Naive B cell (primary cell): ENCODE measurements around the gene PPP1R9A. TPM values are rescaled to one million over a fixed set of nuclear protein-coding genes. Genes with fewer than 3 reads are reported as not detected.

Source experiments
- ATAC-seq, 2 donors: fragments of 150-1000 bp; cut with Tn5 transposase; 2 replicates each; pipeline ENCODE4 v1.10.0; 2021; ENCODE audit warnings: low read depth in 2 of 2, mild to moderate bottlenecking in 2 of 2, moderate library complexity in 2 of 2
- DNase-seq: peaks from one replicate; pipeline ENCODE4 v3.0.0; 2022
- H3K27ac Mint-ChIP-seq, 6 donors: one replicate each; pipeline ENCODE4 v1.8.0; 2020 to 2022; ENCODE audit warnings: mild to moderate bottlenecking in 6 of 6, mixed read lengths in 6 of 6, moderate library complexity in 5 of 6, inconsistent platforms in 2 of 6
- H3K27me3 Mint-ChIP-seq, 3 donors: one replicate each; pipeline ENCODE4 v1.8.0; 2021 to 2022; ENCODE audit warnings: mixed read lengths in 3 of 3, mild to moderate bottlenecking in 1 of 3
- H3K36me3 Mint-ChIP-seq, 2 donors: one replicate each; pipeline ENCODE4 v1.8.0; 2020 to 2022; ENCODE audit warnings: mixed read lengths in 2 of 2, inconsistent platforms in 1 of 2, mild to moderate bottlenecking in 1 of 2
- H3K4me1 Mint-ChIP-seq, 3 donors: one replicate each; pipeline ENCODE4 v1.8.0; 2020 to 2022; ENCODE audit warnings: mixed read lengths in 3 of 3, inconsistent platforms in 1 of 3, mild to moderate bottlenecking in 1 of 3, moderate library complexity in 1 of 3
- H3K4me3 Mint-ChIP-seq, 8 donors: one replicate each; pipeline ENCODE4 v1.8.0; 2020 to 2022; ENCODE audit warnings: mild to moderate bottlenecking in 8 of 8, mixed read lengths in 8 of 8, moderate library complexity in 8 of 8, inconsistent platforms in 2 of 8
- H3K9me3 Mint-ChIP-seq, 7 donors: one replicate each; pipeline ENCODE4 v1.8.0; 2020 to 2022; ENCODE audit warnings: mixed read lengths in 7 of 7, mild to moderate bottlenecking in 5 of 7, inconsistent platforms in 2 of 7, moderate library complexity in 1 of 7
- polyA plus RNA-seq, 6 donors: library from polyadenylated mRNA; unstranded; fragments of 300-500 nt; fragmentation: Illumina TruSeq; gene quantifications; one replicate each; pipeline ENCODE4 v1.2.3, GENCODE V29; 2021; ENCODE audit warnings: low read depth in 6 of 6

The PPP1R9A gene
- polyA plus RNA-seq, 6 donors from 2014 or later: 0.63 to 2.2 (median 1.4) TPM

DNA sequence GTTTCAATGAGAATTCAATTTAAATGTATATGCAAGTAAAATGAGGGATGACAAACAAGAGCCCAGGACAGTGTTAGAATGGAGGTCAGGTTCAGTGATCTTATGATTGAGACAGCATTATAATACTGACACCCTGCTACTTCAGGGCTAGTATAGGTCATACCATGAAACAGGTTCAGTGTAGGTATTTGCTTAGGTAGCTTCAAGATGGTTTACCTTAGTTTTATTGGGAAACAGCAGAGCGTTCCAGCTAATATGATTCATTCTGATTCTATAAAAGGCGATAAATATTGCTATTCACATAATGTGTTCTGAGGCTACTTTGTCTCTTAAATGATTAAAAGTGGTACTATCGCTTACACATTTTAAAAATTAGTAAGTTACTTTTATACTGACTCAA is 203.3 kb downstream of the PPP1R9A start:
- no peak overlapping the region for H3K4me3 Mint-ChIP-seq
- peaks cover 0 to 5% (median 4%) of the 10 kb centered on the region in 3 donors for H3K4me1 Mint-ChIP-seq
- H3K9me3 Mint-ChIP-seq: no peaks in the 10 kb centered on the region
- H3K36me3 Mint-ChIP-seq: no peaks in the 10 kb centered on the region
- no peak for DNase-seq
- H3K27ac Mint-ChIP-seq: no peak overlapping the region
- ATAC-seq: no peak
- H3K27me3 Mint-ChIP-seq: no peaks in the 10 kb centered on the region

DNA sequence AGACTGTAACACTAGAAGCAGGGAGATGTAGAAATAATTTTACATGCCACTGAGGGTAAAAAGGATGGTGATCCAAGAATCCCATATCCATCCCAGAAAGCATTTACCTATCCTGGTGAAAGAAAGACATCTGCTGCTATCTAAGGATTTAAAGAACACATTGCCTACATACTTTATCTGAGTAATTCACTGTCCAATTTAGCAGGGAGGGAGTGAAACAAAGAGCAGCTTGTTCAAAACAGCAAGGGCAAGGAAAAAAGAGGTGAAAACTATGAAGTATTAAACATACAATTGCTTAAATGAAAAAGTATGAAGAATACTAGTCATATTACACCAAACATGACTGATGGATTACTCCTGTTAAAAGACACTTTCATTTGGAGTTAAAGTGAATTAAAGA is 206.2 kb downstream of the PPP1R9A start:
- DNase-seq: no peak
- no peaks in the 10 kb centered on the region for H3K36me3 Mint-ChIP-seq

DNA sequence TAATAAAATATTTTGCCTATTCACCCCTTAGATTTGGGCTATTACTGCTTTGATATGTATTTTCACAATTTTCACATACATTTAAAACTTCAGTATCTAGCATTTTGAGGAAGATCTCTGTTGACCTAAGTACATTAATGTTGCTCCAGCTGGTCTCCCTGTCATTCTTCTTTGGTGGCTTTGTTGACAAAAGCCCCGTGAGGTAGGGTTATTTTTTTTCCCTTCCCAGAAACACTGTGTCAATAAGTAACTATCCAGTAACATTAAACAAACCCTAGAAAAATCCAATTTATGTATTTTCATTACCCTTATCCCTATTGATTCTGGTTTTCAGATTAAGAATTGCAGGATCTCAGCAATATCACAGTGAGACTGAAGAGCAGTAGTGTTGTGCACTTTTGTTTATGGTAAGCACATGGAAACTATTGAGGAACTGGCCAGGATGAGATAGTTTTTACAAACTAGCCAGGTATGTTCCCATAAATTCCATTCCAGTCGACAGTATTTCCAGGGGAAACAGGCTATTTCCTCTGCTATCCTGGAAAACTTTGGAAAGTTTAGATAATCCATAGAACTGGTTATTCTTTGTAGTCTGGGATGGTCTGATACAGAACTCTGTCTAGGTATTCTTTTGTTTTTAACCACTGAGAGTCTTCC is 218.8 kb downstream of the PPP1R9A start:
- Mint-ChIP-seq H3K4me1 (no peaks in the 10 kb centered on the region), H3K4me3 (no peak overlapping the region), H3K27me3 (no peaks in the 10 kb centered on the region), H3K36me3 (peaks cover 0 to 4% of the 10 kb centered on the region in 2 donors), H3K9me3 (peaks cover 0 to 12% (median 3%) of the 10 kb centered on the region in 7 donors), H3K27ac (no peak overlapping the region)
- DNase-seq (no peak), ATAC-seq (no peak)

More for the DNA sequence above, 206.2 kb downstream of the PPP1R9A start:
- H3K4me1 Mint-ChIP-seq: peaks cover 0 to 5% (median 4%) of the 10 kb centered on the region in 3 donors
- H3K27me3 Mint-ChIP-seq: no peaks in the 10 kb centered on the region
- H3K27ac Mint-ChIP-seq: no peak overlapping the region
- H3K9me3 Mint-ChIP-seq: no peaks in the 10 kb centered on the region
- no peak overlapping the region for H3K4me3 Mint-ChIP-seq
- ATAC-seq: no peak

DNA sequence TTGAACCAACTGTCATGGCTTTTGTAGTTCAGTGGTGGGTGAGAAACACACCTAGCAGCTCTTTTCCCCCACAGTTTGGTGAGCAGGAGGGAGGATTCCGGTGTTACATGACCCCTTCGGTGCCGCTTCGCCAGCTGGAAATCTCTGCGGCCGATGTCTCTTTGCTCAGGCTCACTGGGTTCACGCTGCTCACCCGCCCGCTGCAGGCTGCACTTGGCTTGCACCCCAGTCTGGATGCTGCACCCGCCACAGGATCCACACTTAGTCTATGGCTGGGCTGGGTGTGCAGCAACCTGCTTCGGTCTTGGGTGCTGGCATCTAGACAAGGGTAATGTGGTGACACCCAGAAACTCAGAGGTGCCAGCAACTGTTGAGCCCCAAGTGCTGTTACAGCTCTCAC is 225.1 kb downstream of the PPP1R9A start:
- Mint-ChIP-seq H3K27ac (peak overlapping the region in 1 of 6 donors; percentile 34), H3K9me3 (peaks cover 0 to 21% (median 4%) of the 10 kb centered on the region in 7 donors), H3K4me1 (no peaks in the 10 kb centered on the region), H3K4me3 (no peak overlapping the region), H3K27me3 (no peaks in the 10 kb centered on the region), H3K36me3 (peaks cover 0 to 9% of the 10 kb centered on the region in 2 donors)
- no peak for DNase-seq
- no peak for ATAC-seq

DNA sequence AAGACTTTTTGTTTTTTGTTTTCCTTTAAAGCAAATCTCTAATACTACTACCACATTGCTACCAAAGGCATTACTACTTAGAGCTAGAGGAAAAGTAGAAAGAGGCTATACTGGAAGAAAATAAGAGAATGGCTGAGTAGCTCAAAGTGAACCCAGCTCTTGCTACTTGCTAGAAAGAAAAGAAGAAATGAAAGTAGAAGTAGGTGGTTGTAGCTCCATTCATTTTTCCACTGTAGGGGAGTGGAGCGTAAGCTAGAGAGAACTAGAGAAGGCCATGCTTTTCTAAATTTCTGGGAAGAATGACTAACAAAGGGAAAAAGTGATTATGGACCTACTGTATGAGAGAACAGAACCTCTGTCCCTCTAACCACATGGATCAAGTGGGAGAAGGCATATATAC is 232.5 kb downstream of the PPP1R9A start:
- H3K27ac Mint-ChIP-seq: no peak overlapping the region
- H3K36me3 Mint-ChIP-seq: peaks cover 0 to 2% of the 10 kb centered on the region in 2 donors
- no peaks in the 10 kb centered on the region for H3K27me3 Mint-ChIP-seq
- H3K4me3 Mint-ChIP-seq: no peak overlapping the region
- peaks cover 0 to 2% (median 0%) of the 10 kb centered on the region in 3 donors for H3K4me1 Mint-ChIP-seq
- no peak for DNase-seq
- H3K9me3 Mint-ChIP-seq: peaks cover 0 to 5% (median 0%) of the 10 kb centered on the region in 7 donors
- no peak for ATAC-seq

DNA sequence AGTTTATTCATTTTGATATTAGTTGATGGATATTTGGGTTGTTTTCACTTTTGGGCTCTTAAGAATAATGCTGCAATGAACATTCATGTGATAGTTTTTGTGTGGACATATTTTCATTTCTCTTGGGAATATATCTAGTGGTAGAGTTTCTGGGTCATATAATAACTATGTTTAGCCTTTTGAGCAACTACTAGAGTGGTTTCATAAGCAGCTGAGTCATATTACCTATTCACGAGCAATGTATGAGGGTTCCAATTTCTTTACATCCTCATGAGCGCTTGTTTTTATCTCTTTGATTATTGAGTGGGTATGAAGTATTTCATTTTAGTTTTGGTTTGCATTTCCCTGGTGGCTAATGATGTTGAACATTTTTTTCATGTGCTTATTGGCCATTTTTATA is 234.4 kb downstream of the PPP1R9A start:
- Mint-ChIP-seq H3K9me3 (peaks cover 0 to 5% (median 0%) of the 10 kb centered on the region in 7 donors), H3K27me3 (no peaks in the 10 kb centered on the region), H3K4me3 (no peak overlapping the region), H3K36me3 (no peaks in the 10 kb centered on the region), H3K4me1 (peaks cover 0 to 2% (median 0%) of the 10 kb centered on the region in 3 donors), H3K27ac (peak overlapping the region in 1 of 6 donors; percentile 36)
- DNase-seq (no peak), ATAC-seq (no peak)

DNA sequence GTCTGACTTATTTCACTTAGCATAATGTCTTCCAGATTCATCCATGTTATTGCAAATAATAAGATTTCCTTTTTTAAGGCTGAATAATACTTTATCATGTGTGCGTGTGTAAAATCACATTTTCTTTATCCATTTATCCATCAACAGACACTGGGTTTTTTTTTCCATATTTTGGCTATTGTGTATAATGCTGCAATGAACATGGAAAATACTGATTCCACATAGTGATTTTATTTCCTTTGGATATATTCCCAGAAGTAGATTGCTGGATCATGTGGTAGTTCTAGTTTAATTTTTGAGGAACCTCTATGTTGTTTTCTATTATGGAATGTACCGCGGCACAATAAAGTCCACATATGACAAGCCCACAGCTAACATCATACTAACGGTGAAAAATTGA is 236.9 kb downstream of the PPP1R9A start:
- Mint-ChIP-seq H3K4me3 (no peak overlapping the region), H3K27me3 (no peaks in the 10 kb centered on the region), H3K36me3 (no peaks in the 10 kb centered on the region), H3K4me1 (no peaks in the 10 kb centered on the region), H3K27ac (no peak overlapping the region), H3K9me3 (peaks cover 0 to 4% (median 2%) of the 10 kb centered on the region in 7 donors)
- ATAC-seq (no peak), DNase-seq (no peak)

DNA sequence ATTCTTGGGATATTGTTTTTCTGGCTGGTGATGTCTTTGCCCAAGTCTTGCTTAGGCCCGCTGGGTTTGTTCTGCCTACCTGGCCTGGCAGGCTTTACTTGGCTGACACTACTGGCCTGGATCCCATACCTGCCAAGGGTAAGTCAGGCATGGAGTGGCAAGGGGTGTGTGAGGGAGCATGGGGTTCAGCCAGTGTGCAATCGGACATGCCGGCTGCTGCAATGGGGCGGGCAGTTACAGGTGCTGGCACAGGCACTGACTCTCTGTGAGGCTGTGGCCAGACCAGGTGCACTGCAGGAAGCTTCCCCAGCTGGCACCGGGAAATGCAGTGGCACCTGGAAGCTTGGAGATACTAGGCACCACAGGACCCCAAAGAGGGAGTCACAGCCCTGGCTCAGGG is 248.6 kb downstream of the PPP1R9A start:
- no peaks in the 10 kb centered on the region for H3K4me1 Mint-ChIP-seq
- no peak for ATAC-seq
- peaks cover 0 to 5% of the 10 kb centered on the region in 2 donors for H3K36me3 Mint-ChIP-seq
- no peaks in the 10 kb centered on the region for H3K27me3 Mint-ChIP-seq
- H3K4me3 Mint-ChIP-seq: no peak overlapping the region
- peaks cover 0 to 4% (median 0%) of the 10 kb centered on the region in 7 donors for H3K9me3 Mint-ChIP-seq
- no peak overlapping the region for H3K27ac Mint-ChIP-seq
- DNase-seq: no peak

DNA sequence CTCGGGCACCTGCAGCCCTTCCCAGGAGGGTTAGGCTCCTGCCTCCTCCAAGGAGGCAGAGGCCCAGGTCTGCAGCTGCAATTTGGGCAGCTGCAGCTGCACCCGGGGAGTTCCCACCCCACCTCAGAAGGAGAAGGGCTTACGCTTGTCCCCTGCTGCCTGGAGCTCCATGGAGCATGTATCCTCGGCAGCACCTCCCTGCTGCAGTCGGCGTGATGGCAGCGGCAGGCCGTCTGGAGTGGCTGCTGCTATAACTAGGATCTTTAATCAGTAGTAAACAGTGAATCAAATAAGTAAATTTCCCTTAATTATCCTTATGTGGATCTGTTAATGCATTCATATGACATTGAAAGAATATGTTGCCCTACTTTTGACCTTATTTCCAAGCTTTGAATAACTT is 250.0 kb downstream of the PPP1R9A start:
- DNase-seq: no peak
- Mint-ChIP-seq H3K27ac (no peak overlapping the region), H3K4me1 (no peaks in the 10 kb centered on the region), H3K36me3 (peaks cover 0 to 5% of the 10 kb centered on the region in 2 donors), H3K27me3 (no peaks in the 10 kb centered on the region), H3K4me3 (no peak overlapping the region), H3K9me3 (peaks cover 0 to 4% (median 0%) of the 10 kb centered on the region in 7 donors)
- ATAC-seq: no peak

DNA sequence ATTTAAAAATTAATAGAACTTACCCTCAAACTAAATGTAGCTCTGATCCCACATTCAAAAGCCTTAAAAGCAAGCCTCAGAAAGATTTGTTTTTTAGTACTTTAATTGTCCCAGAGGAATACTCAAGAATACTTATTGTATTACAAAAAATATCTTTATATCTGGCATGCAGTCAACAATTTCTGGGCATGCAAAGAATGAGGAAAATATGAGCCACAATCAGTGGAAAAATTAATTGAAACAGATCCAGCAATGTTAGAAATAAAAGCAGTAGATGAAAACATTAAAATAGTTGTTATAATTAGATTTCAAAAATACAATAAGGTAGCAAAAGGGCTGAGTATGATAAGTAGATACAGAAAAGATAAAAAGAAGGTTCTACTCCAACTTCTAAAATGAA is 262.3 kb downstream of the PPP1R9A start:
- Mint-ChIP-seq H3K9me3 (peaks cover 0 to 4% (median 2%) of the 10 kb centered on the region in 7 donors), H3K27ac (no peak overlapping the region), H3K4me3 (no peak overlapping the region), H3K36me3 (peaks cover 0 to 6% of the 10 kb centered on the region in 2 donors), H3K27me3 (peaks cover 0 to 19% (median 7%) of the 10 kb centered on the region in 3 donors), H3K4me1 (no peaks in the 10 kb centered on the region)
- ATAC-seq: no peak
- DNase-seq: no peak

DNA sequence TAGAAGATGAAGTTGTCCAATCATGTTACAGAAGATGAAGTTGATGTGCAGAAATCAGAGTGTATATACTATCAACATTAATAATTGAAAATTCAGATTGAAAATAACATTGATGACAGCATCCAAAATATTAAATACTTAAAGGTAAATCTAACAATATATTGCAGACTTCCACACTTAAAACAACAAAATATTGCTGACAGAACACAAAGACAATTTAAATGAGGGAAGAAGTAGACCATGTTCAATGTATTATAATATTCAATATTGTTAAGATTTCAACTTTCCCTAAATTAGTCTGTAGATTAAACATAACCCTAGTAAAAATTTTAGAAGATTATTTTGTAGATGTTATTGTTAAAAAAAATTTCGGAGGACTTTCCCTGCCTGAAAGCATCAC is 265.0 kb downstream of the PPP1R9A start:
- H3K36me3 Mint-ChIP-seq: no peaks in the 10 kb centered on the region
- no peak for DNase-seq
- H3K27ac Mint-ChIP-seq: no peak overlapping the region
- peaks cover 0 to 9% (median 0%) of the 10 kb centered on the region in 7 donors for H3K9me3 Mint-ChIP-seq
- peaks cover 0 to 14% (median 0%) of the 10 kb centered on the region in 3 donors for H3K27me3 Mint-ChIP-seq
- ATAC-seq: no peak
- no peak overlapping the region for H3K4me3 Mint-ChIP-seq
- H3K4me1 Mint-ChIP-seq: no peaks in the 10 kb centered on the region

DNA sequence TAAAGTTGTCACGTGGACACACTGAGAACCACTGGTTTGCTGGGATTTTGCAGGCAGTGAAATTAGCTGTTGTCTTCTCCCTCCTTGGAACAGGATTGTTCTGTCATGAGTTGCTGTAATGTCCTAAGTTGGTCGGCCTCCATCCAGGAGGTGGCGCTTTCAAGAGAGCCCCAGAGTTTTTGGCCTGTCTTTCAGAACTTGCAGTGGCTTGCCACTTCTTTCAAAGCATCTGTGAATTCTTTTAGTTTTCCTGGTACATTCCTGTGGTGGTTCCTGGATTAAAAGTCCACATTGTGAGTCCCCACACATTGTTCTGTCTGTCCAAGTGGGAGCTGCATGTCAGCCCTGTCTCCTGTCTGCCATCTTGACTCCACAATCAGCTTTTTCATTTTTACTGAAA is 283.1 kb downstream of the PPP1R9A start:
- Mint-ChIP-seq H3K27ac (no peak overlapping the region), H3K9me3 (peaks cover 0 to 2% (median 0%) of the 10 kb centered on the region in 7 donors), H3K4me1 (no peaks in the 10 kb centered on the region), H3K4me3 (no peak overlapping the region), H3K36me3 (no peaks in the 10 kb centered on the region), H3K27me3 (peaks cover 0 to 5% (median 0%) of the 10 kb centered on the region in 3 donors)
- ATAC-seq: no peak
- no peak for DNase-seq

DNA sequence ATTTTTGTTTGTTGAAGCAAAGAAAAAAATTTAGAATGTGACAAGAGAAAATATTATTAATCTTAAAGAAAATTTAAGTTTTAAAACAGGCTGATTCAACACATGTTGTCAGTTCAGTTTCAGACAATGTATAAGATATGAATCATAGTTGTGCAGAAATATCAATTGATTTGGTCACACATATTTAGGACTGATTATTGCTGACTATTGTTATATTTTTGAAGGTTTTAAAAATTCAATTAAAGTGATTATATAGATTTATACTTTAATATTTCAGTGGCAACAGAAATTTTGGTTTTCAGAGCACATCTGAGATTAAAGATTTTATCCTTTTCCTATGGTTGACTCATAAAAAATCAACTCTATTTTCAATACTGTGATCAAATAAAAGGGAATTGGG is 284.4 kb downstream of the PPP1R9A start:
- Mint-ChIP-seq H3K27ac (no peak overlapping the region), H3K36me3 (no peaks in the 10 kb centered on the region), H3K9me3 (peaks cover 0 to 2% (median 0%) of the 10 kb centered on the region in 7 donors), H3K27me3 (peaks cover 0 to 5% (median 0%) of the 10 kb centered on the region in 3 donors), H3K4me3 (no peak overlapping the region), H3K4me1 (no peaks in the 10 kb centered on the region)
- no peak for ATAC-seq
- no peak for DNase-seq

DNA sequence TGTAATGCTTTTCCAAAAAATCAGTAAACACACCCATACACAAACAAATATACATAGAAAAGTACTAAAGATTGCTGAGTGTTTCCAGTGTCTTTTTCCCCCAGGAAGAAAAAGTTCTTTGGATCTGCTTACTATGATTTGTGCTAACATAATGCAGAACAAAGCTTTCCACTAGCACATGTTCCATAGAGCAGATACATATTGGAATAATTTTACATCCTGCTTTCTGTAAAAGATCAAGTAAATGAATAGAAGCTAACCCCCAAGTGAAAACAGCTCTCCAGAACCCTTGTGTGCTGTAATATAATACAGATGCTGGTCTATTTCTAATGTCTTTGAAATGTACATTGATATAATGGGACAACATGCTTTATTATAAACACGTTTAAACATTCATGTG is 291.5 kb downstream of the PPP1R9A start:
- Mint-ChIP-seq H3K9me3 (no peaks in the 10 kb centered on the region), H3K4me1 (no peaks in the 10 kb centered on the region), H3K4me3 (no peak overlapping the region), H3K36me3 (no peaks in the 10 kb centered on the region), H3K27ac (no peak overlapping the region), H3K27me3 (no peaks in the 10 kb centered on the region)
- ATAC-seq: no peak
- DNase-seq: no peak
